GM21528 (cell line): Measurements from ENCODE around the gene ZFAND3.
A peak's percentile ranks its signal among the peaks of the same experiment; 100 is the strongest.
"Not testable (repeated sequence)": the region's sequence is repeated elsewhere in the genome, so short reads cannot be mapped to it uniquely, and the experiment has no call there.

ENCODE experiments used
- ATAC-seq: cut with Tn5 transposase; IDR thresholded peaks from one replicate; pipeline ENCODE4 v1.9.1; 2021; ENCODE audit warnings: mild to moderate bottlenecking, moderate library complexity; ENCODE audit not compliant: unreplicated experiment, low FRiP score

ZFAND3 gene

DNA sequence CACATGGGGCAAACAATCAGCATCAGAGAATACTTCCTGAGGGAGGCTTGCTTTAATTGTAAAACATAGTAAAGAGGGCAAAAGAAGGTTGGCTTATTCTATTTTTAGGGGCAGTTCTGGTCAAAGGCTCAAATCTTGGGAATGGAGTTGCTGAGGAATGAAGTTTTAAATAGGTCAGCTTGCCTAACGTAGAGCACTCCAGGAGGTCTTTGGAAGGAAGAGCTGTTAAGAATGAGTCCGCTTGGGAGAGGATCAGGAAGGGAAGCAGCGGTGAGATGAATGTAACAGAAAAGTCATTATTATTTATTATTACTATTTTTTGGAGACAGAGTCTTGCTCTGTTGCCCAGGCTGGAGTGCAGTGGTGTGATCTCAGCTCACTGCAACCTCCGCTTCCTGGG, 108.7 kb downstream of the ZFAND3 start:
- no peak for ATAC-seq

DNA sequence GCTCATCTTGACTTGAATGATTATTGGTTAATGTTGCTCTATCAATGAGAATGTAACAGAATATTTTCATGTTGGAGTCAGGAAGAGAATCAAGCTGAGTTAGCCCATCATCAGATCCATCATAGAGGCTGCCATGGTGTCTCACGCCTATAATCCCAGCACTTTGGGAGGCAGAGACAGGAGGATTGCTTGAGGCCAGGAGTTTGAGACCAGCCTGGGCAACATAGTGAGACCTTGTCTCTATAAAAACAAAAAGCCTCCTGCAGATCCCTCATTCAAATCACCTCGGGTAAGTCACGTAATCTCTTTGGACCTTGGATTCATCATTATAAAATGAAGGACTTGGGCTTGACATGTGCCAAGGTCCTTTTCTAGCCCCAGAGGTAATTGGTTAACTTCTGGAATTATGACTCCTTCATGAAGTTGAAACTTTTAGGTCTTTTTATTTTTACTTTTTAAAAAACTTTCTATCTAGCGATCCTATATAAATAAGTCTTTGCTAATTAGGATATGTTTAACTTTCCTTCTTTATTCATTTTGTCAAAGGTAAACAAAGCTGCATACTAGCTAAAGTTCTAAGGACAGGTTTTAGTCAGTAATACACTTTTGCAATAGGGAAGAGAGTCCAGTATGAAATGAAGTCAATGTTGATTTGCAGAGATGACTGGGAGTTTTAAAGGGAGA, 110.9 kb downstream of the ZFAND3 start:
- no peak for ATAC-seq

- ATAC-seq, result no peak
These were observed 111.5 kb downstream of the ZFAND3 start for GRCh38 chr6:37931066-37931465.

GRCh38 chr6:37934276-37934675, 114.7 kb downstream of the ZFAND3 start:
- no peak for ATAC-seq

DNA sequence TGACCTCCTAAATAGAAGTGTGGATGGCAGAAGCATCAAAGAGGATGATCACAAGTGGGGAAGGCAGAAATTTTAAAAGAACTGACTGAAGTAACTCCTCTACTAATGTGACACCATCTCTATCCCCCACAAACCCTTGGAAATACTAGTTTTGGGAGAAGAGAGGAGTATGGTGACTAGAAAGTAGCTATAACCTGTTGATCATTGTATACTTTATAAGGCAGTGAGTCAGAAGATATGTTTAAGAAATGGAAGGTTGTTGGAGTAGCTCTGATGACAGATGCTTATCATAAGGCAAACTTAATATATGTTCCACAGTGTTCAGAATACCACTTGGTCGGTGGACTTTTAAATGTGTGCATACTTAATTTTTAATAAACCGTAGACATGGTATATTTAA, 116.6 kb downstream of the ZFAND3 start:
- no peak for ATAC-seq

DNA sequence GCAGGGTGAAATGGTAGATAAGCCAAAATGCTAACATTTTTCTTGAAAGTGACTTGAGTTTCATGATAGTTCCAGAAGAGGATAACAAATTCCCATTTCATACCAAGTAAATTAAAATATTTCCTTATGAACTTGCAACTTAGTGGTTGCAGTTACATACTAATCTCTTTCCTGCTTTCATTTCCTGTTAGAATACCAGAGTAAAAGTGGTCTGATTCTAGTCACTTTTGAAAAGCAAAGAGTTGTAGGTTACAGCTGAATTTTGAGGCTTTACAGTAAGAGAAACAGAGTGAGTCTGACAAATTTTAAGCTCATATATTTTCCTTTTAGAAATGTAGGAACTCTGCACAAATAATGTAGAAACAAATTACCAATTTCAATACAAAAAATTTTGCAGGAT, 117.4 kb downstream of the ZFAND3 start:
- ATAC-seq, result no peak

GRCh38 chr6:37938909-37939308, 119.4 kb downstream of the ZFAND3 start:
- ATAC-seq, result no peak

GRCh38 chr6:37940074-37940847, 120.7 kb downstream of the ZFAND3 start:
- no peak for ATAC-seq

DNA sequence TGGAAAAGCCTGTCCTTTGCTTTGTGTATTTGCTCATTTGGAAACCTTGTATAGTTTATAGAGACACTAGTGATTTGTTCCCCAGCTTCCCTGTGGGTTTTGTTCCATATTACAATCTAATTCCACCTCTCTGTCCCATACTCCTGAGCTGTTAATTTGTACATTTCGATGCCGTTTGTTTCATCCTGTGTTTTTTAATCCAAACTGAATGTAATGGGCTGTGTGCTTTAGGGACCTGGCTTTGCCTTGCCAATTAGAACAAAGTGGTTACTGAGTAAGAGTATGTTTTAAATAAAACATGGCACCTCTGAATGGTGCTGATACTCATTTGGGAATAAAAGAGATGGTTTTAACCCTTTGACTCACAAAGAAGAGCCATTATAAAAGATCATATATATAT, 122.3 kb downstream of the ZFAND3 start:
- ATAC-seq, result no peak

DNA sequence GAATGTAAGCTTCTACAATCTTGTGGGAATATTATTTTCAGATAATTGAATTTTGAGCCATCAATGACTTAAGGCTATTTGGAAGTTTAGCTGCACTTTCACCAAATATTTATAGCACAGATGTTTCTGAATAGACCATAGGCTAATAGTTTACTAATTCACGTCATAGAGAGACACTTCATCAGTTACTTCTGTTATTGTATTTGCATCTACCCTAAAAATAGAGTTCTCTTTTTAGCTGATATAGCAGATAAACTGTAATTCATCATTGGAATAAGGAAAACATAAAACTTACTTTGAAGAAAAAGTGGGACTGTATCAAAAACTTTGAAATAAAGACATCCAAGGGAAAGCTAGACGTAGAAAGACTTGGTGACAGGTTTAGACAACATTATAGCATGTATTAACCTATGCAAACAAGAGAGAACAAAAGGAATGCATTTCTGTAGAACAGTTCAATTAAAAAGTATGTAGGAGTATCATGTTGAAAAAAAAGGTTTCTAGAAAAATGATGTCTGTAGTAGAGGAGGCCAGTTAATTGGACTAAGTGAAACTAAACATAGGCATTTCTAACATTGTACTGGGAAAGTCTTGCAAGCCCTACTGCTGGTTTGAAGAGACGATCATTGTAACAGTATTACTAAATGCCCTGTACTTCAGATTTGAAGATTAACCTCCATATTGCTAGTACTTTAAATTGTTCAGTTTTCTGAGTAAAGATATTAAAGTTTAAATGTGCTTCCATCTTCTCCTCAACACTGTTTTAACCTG, 123.3 kb downstream of the ZFAND3 start:
- ATAC-seq, result no peak

DNA sequence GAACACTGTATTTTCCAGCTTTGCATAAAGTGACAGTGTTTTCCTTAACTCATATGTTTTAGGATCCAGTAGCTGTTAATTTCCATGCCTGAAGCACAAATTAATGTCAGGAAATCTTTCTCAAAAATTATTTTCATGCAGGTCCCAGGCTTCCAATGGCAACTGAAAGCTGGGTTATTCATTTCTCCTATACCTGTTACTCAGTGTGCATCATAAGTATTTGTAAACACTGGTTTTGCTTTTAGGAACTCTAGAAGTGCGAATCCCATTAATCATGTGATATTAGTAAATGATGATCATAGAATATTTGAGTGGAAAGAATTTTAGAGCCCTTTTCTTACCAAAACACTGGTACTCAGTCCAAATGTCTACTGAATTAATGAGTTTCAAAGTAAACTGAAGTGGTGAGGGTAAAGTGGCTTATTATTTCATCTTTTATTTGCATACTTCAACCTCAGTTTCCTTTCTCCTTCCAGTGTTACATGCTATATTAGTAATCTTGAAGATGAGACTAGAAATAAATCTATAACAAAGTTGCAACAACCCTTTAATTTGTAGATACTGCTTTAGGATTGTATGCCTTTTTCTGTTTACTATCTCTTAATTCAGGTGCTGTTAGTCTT, 124.0 kb downstream of the ZFAND3 start:
- peak; percentile 67 for ATAC-seq

- no peak for ATAC-seq
These were observed 126.5 kb downstream of the ZFAND3 start for GRCh38 chr6:37946057-37946456.

DNA sequence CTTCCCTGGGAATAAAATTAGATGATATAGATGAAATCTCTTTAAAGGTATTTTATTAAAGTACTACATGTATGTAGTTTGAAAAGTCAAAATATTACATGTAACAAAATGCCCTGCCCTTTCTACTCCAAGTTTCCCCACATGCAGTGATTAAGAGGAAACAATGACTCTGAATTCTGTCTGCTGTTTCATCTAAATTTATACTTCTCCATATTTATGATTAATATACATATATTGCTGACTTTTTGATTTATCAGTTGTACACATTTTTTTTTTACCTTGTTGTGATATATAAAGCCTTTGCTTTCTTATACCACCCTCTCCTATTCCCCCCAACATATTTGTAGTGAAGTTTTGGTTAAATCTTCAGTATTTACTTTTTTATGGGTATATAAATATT, 127.9 kb downstream of the ZFAND3 start:
- ATAC-seq, result no peak

- ATAC-seq, result not testable (repeated sequence)
These were observed 129.1 kb downstream of the ZFAND3 start for GRCh38 chr6:37948584-37948983.

DNA sequence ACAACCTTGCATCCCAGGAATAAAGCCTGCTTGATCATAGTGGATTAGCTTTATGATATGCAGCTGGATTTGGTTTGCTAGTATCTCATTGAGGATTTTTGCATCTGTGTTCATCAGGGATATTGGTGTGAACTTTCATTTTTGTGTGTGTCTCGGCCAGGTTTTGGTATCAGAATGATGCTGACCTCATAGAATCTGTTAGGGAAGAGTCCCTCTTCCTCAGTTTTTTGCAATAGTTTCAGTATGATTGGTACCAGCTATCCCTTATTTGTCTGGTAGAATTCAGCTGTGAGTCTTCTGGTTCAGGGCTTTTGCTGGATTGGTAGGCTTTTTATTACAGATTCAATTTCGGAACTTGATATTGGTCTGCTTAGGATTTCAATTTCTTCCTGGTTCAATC, 132.5 kb downstream of the ZFAND3 start:
- no peak for ATAC-seq

DNA sequence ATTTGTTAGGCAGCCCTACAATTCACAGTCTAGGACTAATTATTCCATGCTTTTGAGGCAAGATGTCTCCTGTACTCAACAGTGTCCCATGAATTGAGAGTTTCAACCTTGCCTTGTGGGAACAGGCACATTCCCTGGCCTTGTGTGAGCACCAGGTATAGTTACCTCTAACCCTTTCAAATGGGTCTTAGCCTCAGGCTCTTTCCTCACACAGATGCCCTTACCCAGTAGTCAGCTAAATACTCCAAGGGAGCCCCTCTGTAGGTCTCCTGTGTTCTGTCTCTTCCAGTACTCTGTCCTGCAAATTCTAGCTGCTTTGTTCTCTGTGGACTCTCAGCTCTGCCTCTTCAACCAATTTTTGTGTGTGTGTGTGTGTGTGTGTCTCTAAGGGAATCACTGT, 135.3 kb downstream of the ZFAND3 start:
- ATAC-seq, result no peak

DNA sequence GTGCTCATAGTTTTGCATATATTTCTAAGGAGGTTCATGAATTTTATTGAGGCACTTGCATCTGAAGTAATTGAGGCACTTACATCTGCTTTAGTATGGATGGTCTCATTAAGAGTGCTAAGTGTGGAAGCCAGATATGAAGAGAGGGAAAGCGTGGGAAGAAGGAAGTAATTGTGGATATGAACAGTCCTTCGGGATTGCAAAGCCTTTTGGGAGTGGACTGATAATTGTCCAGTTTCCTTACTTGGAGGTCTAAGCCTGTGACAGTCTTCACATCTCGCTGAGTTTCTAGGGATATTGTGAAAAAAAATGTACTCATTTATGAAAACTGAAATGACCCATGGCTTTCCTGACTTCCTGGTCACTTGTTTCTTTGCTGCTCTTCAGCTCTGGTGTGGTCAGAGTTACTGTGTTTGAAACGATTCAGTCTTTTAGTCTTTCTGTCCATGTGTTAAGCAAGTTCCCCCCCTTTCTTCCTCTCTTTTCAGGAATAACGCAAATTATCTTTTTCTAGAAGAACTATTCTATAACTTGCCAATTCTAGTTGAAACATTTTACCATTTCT, 137.3 kb downstream of the ZFAND3 start:
- ATAC-seq, result no peak

GRCh38 chr6:37959061-37959460, 139.5 kb downstream of the ZFAND3 start:
- ATAC-seq, result no peak

GRCh38 chr6:37960139-37960935, 140.8 kb downstream of the ZFAND3 start:
- no peak for ATAC-seq
